Measurements from ENCODE around the gene TRAF1. TPM values are rescaled to one million over a fixed set of nuclear protein-coding genes. Genes with fewer than 3 reads are reported as not detected.

TRAF1 gene
- total and polyA plus RNA-seq, 2 of the 13 experiments (the other 11 are each of a cell fraction or from before 2014, with no cell fraction given) = 0.44 to 1.0 TPM

- POLR2A ChIA-PET = no interaction called here
- H2AFZ ChIP-seq (ENCODE audit: low read length) = no peak overlapping the region
These were observed 4.9 kb upstream of the TRAF1 start for GRCh38 chr9:120931231-120932085.

More at GRCh38 chr9:120931231-120932085, 4.9 kb upstream of the TRAF1 start:
- no peak for ATAC-seq
- CTCF ChIA-PET (ENCODE audit: low intra/inter-chr PET ratio, low total read pairs) = no interaction called here
- intact Hi-C loops (cut with micrococcal nuclease; ENCODE audit: unreplicated experiment) (no loop called here), in situ Hi-C loops (cut with HindIII; ENCODE audit: extremely low pct_ligation_motif_present, low pct_unique_long_range_greater_than_20kb) (no loop called here)
- no peak for FAIRE-seq
- no peak overlapping the region for H3K4me2 ChIP-seq (ENCODE audit: low read depth, low read length)
- no peak for TF ChIP-seq ZNF292 (CRISPR knock-in tag; IDR thresholded peaks at IDR 0.05; ENCODE audit: borderline replicate concordance, low read depth)
- TF ChIP-seq ZNF180 (CRISPR knock-in tag; IDR thresholded peaks at IDR 0.05; ENCODE audit: borderline replicate concordance, low read depth) = no peak
- TF ChIP-seq ZNF749 (CRISPR knock-in tag; IDR thresholded peaks at IDR 0.05; ENCODE audit: borderline replicate concordance) = no peak
- no peak for TF ChIP-seq GABPB1 (CRISPR knock-in tag; IDR thresholded peaks at IDR 0.05)
- no peak for TF ChIP-seq MXD4 (CRISPR knock-in tag; IDR thresholded peaks at IDR 0.05)
- TF ChIP-seq FIP1L1 (IDR thresholded peaks at IDR 0.05; ENCODE audit: borderline replicate concordance, insufficient read depth, low read depth, low read length) = no peak
- no peak for TF ChIP-seq ZNF777 (CRISPR knock-in tag; IDR thresholded peaks at IDR 0.05)
- TF ChIP-seq ZNF468 (CRISPR knock-in tag; IDR thresholded peaks at IDR 0.05) = no peak
- TF ChIP-seq THRA (CRISPR knock-in tag; IDR thresholded peaks at IDR 0.05; ENCODE audit: borderline replicate concordance) = no peak
- TF ChIP-seq PHB2 (IDR thresholded peaks at IDR 0.05; ENCODE audit: partially characterized antibody) = no peak
- TF ChIP-seq GZF1 (CRISPR knock-in tag; IDR thresholded peaks at IDR 0.05) = no peak
- TF ChIP-seq ASH2L (IDR thresholded peaks at IDR 0.05; ENCODE audit: insufficient read length, low read depth, low read length) = no peak
- TF ChIP-seq JUN (CRISPR knock-in tag; IDR thresholded peaks at IDR 0.05) = no peak
- TF ChIP-seq SIN3B (IDR thresholded peaks at IDR 0.05; ENCODE audit: low read length) = no peak
- TF ChIP-seq, protein P1, sequence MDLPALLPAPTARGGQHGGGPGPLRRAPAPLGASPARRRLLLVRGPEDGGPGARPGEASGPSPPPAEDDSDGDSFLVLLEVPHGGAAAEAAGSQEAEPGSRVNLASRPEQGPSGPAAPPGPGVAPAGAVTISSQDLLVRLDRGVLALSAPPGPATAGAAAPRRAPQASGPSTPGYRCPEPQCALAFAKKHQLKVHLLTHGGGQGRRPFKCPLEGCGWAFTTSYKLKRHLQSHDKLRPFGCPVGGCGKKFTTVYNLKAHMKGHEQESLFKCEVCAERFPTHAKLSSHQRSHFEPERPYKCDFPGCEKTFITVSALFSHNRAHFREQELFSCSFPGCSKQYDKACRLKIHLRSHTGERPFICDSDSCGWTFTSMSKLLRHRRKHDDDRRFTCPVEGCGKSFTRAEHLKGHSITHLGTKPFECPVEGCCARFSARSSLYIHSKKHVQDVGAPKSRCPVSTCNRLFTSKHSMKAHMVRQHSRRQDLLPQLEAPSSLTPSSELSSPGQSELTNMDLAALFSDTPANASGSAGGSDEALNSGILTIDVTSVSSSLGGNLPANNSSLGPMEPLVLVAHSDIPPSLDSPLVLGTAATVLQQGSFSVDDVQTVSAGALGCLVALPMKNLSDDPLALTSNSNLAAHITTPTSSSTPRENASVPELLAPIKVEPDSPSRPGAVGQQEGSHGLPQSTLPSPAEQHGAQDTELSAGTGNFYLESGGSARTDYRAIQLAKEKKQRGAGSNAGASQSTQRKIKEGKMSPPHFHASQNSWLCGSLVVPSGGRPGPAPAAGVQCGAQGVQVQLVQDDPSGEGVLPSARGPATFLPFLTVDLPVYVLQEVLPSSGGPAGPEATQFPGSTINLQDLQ (CRISPR knock-in tag; IDR thresholded peaks at IDR 0.05) = no peak
- TF ChIP-seq POLR2AphosphoS5 (IDR thresholded peaks at IDR 0.05; ENCODE audit: low read depth, low read length) = no peak
- TF ChIP-seq, protein P2, sequence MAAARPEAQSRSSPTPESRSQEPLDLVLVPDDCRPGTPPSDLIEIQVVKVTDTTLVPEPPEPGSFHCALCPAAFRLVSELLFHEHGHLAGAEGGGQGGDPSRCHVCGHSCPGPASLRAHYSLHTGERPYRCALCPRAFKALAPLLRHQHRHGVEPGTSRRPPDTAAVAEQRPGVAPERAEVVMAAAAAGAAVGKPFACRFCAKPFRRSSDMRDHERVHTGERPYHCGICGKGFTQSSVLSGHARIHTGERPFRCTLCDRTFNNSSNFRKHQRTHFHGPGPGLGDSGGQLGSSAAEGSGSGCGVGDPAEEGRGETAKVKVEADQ (CRISPR knock-in tag; IDR thresholded peaks at IDR 0.05; ENCODE audit: borderline replicate concordance) = no peak
- TF ChIP-seq ZBTB38 (CRISPR knock-in tag; IDR thresholded peaks at IDR 0.05) = no peak
- TF ChIP-seq NCOR1 (IDR thresholded peaks at IDR 0.05; ENCODE audit: borderline replicate concordance, low read length) = no peak
- TF ChIP-seq HDAC6 (IDR thresholded peaks at IDR 0.05; ENCODE audit: low read depth, low read length) = no peak
- peaks cover 2 to 11% of the 10 kb centered on the region in 2 experiments; a peak in 2 of 5 replicates for H3K27me3 ChIP-seq (ENCODE audit: control insufficient read depth in 1 of 2, insufficient read depth in 2 of 2, low read length in 2 of 2)
- H3K4me3 ChIP-seq (replicated peaks in 1 of 3; ENCODE audit: insufficient read depth in 1 of 3, low read depth in 2 of 3, low read length in 3 of 3) = no peak overlapping the region
- no peaks in the 10 kb centered on the region for H3K36me3 ChIP-seq (replicated peaks in 1 of 2; ENCODE audit: control insufficient read depth in 1 of 2, insufficient read depth in 2 of 2, low read length in 2 of 2)
- H3K27ac ChIP-seq (ENCODE audit: extremely low read length, insufficient read depth, low read length) = no peak overlapping the region
- H4K20me1 ChIP-seq (ENCODE audit: insufficient read depth, low read length) = no peaks in the 10 kb centered on the region
- H3K4me1 ChIP-seq (ENCODE audit: insufficient read depth, low read length) = peaks cover 36% of the 10 kb centered on the region
- H3K79me2 ChIP-seq (ENCODE audit: insufficient read depth, low read length) = no peaks in the 10 kb centered on the region
- 67% methylated on average over 4 of the region's 4 CpGs for WGBS (ENCODE audit: low lambda C conversion rate)
- H3K9me3 ChIP-seq (ENCODE audit: low read length) = no peaks in the 10 kb centered on the region
- no TSS peak for BruUV-seq (replicated peaks)
- no peak for DNase-seq (ENCODE audit: low spot score)
- H3K9ac ChIP-seq (ENCODE audit: insufficient read depth, low read depth, low read length) = no peak overlapping the region

Measured in HepG2 (cell line).